GM10266 (cell line): Measurements from ENCODE around the gene APOLD1.

ENCODE experiments used
- DNase-seq: peaks from one replicate; pipeline ENCODE4 v3.0.0; 2012; ENCODE audit errors: extremely low spot score
- CTCF ChIP-seq: IDR thresholded peaks from 2 replicates; pipeline ENCODE4 v1.5.1; 2012; ENCODE audit warnings: mild to moderate bottlenecking, low read depth; ENCODE audit not compliant: control insufficient read depth, insufficient read depth; ENCODE audit errors: missing control alignments

Gene APOLD1

GRCh38 chr12:12786351-12786705, 869 bp downstream of the APOLD1 start:
- no peak for DNase-seq
- no peak for TF ChIP-seq CTCF

DNA sequence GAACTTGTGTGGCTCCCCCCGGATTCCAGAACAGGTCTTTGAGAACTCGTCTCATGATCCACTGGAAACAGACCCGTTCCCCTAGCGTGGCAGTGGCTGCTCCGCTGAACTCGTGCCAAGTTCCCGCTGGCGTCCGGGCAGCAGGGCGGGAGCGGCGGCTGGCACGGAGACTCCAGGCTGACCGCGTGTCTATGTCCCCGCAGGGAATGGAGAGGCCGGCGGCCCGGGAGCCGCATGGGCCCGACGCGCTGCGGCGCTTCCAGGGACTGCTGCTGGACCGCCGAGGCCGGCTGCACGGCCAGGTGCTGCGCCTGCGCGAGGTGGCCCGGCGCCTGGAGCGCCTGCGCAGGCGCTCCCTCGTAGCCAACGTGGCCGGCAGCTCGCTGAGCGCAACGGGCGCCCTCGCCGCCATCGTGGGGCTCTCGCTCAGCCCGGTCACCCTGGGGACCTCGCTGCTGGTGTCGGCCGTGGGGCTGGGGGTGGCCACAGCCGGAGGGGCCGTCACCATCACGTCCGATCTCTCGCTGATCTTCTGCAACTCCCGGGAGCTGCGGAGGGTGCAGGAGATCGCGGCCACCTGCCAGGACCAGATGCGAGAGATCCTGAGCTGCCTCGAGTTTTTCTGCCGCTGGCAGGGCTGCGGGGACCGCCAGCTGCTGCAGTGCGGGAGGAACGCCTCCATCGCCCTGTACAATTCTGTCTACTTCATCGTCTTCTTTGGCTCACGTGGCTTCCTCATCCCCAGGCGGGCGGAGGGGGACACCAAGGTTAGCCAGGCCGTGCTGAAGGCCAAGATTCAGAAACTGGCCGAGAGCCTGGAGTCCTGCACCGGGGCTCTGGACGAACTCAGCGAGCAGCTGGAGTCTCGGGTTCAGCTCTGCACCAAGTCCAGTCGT, 1.5 kb downstream of the APOLD1 start:
- no peak for TF ChIP-seq CTCF
- peak; percentile 92 for DNase-seq

- no peak for TF ChIP-seq CTCF
These were observed 2.7 kb downstream of the APOLD1 start for GRCh38 chr12:12788131-12788530.

GRCh38 chr12:12788675-12789368, 3.4 kb downstream of the APOLD1 start:
- peak; percentile 67 for TF ChIP-seq CTCF

More at GRCh38 chr12:12788131-12788530, 2.7 kb downstream of the APOLD1 start:
- DNase-seq: no peak

DNA sequence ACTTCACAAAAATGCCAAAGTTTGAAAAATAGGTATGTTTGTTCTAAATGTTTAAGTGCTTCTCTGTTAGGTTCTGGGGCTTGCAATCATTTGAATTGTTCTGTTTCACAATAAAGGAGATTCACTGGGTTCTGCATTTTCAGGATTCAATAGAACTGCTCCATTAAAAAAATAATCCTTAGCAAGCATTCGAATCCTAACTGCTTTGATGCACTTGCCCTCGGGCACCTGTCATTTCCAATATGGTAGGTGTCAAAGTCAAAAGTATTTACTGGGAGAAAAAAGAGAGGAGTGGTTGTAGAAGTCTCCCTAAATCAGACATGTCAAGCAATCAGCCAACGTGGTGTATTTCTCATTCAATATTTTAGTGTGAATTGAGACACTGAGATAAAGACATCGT, 5.5 kb downstream of the APOLD1 start:
- no peak for DNase-seq
- TF ChIP-seq CTCF: no peak

More at GRCh38 chr12:12788675-12789368, 3.4 kb downstream of the APOLD1 start:
- peak; percentile 76 for DNase-seq

GRCh38 chr12:12791756-12792369, 6.4 kb downstream of the APOLD1 start:
- no peak for TF ChIP-seq CTCF
- DNase-seq: no peak
